Bronchial smooth muscle cell (primary cell): Measurements from ENCODE around the gene LRP6. TPM values are rescaled to one million over a fixed set of nuclear protein-coding genes. Genes with fewer than 3 reads are reported as not detected.

Experiments
- total RNA-seq: library from RNA; depleted of rRNA; stranded (reverse); fragments of >200 nt; gene quantifications from 2 replicates; pipeline ENCODE4 v1.2.1, GENCODE V29; 2014

The LRP6 gene
- 40.4 and 44.0 TPM in 2 replicates for total RNA-seq

DNA sequence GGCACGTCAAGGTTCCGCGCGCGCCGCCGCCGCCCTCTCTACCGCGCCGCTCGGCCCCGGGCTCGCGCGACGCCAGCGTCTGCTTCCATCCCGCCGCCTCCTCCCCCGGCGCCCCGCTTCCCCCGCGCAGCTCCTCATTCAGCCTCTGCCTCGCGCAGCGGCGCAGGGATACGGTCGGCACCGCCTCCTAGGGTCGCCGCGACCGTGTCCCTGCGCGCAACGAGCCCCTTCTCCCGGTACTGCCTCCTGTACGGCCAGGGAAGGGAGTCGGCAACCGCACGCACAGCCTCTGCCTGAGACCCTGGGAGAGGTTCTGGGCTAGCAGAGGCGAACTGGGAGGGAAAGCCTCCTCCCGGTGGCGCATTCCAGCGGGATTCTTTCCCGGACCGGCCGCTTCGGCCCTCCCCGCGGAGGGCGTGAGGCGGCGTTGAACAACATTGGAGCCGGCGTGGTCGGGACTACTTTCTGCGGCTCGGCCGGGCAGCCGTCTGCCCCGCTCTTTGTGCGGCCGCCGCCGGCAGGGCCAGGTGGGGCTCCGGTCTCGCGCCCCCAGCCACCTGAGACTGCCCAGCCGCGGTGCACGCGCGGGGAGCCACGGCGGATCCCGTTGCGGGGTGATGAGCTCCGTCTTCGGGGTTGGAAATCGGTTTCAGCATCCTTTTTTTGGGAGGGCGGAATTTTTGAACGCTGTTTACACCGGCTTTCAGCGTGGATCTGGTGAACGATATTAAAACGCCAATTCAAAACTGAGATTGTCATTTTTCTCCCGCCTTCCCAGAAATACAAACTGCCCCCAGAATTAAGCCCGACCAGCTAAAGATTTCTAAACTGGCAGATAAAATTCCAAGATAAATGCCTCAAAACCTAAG lies at the start of gene LRP6:
TSS of gene LRP6 (minus strand) at position 172 of the 869 bp plus-strand sequence. CDS start 309 bp downstream, outside the sequence.

DNA sequence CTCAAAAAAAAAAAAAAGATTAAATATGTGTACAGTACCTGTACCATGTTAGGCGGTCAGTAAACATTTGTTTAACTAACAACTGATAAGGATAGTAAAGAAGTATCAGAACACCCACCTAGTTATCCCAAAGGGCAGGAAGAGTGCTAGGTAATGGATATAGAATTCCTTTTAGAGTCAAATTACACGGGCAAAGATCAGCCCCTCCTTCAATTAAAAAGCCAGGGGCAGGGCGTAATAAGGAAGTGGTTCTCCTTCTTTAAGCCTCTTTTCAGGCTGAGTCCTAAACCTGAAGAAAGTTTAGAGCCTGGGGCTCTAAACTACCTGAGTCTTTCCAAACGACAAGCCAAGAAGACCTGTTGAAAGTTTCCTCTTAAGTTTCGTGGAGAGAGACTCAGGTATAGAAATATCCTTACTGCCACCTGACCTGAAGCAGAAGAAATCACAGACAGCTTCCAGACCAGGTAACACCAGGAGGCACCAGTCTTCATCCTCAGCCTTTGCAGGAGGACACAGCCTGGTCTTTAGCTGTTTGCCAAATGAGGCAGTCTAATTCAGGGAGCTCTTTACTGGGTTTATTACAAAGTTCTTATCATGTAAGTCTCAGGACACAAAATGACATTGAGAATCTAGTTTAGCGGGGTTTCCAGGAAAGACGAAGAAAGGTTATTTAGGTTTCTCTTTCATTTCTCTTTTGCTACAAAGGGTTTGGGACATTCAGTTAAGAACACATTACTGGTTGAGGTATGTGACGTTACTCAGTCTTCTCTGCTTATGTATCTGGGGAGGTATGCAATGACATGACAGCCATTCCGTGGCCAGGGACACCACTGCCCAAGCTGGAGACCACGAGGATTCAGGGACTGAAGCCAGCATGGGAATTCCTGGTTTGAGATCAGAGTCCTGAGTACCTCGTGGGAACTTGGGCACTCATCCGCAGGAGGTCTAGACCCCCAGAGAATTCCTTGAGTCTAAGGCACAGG lies 195.9 kb downstream of the LRP6 start, which contains the start of gene BCL2L14:
TSS of gene BCL2L14 (plus strand) at position 266 of the 983 bp plus-strand sequence. CDS start 8,367 bp downstream, outside the sequence.

Other genes starting within 250 kb of the LRP6 start
- under 0.01 TPM in 1 of 2 replicates, not detected in the other for gene BCL2L14, start 196.1 kb downstream of the LRP6 start, total RNA-seq
- 0.95 and 1.1 TPM in 2 replicates for gene MANSC1, start 83.2 kb upstream of the LRP6 start, total RNA-seq
- gene BORCS5, start 90.0 kb upstream of the LRP6 start, total RNA-seq, result 12.6 and 23.3 TPM in 2 replicates